H1 (cell line): ENCODE data around the gene ADAMTS17. TPM values are rescaled to one million over a fixed set of nuclear protein-coding genes. Genes with fewer than 3 reads are reported as not detected.

Experiments used
- CTCF ChIA-PET: fragments of 300-600 bp; sonication (Branson Sonifier 250); formaldehyde crosslinking; loops from one replicate; lab custom pipeline; 2021; ENCODE audit not compliant: partially characterized antibody; lab: Charles Lee
- POLR2A ChIA-PET: fragments of 300-600 bp; sonication (Branson Sonifier 250); formaldehyde crosslinking; loops from one replicate; lab custom pipeline; 2021; ENCODE audit warnings: inconsistent platforms; ENCODE audit not compliant: partially characterized antibody; lab: Charles Lee
- DNase-seq, 2 experiments: peaks; one replicate each; pipeline versions ENCODE4 v3.0.0 to v3.0.0-alpha.2; 2010 to 2022; ENCODE audit warnings: low spot score in 2 of 2, low read depth in 1 of 2, mixed read lengths in 1 of 2
- FAIRE-seq: peaks from 2 replicates; lab custom pipeline; 2011; peaks lifted over from hg19 to GRCh38; lab: Jason Lieb, UNC
- H2AFZ ChIP-seq: 2 replicates; pipeline ENCODE4 v1.8.1; 2012; ENCODE audit warnings: low read length, inconsistent platforms
- H2AK5ac ChIP-seq: 2 replicates; pipeline ENCODE4 v1.6.1; 2013; ENCODE audit warnings: low read depth, low read length
- H2BK120ac ChIP-seq: replicated peaks from 2 replicates; pipeline ENCODE3; 2013; ENCODE audit warnings: low read depth, low read length, inconsistent platforms
- H2BK12ac ChIP-seq: 2 replicates; pipeline ENCODE4 v1.6.1; 2013; ENCODE audit warnings: low read depth, low read length
- H2BK15ac ChIP-seq: 2 replicates; pipeline ENCODE4 v1.6.1; 2013; ENCODE audit warnings: low read length
- H2BK20ac ChIP-seq: 2 replicates; pipeline ENCODE4 v1.6.1; 2013; ENCODE audit warnings: low read length
- H2BK5ac ChIP-seq: 2 replicates; pipeline ENCODE4 v1.6.1; 2013; ENCODE audit warnings: low read depth, low read length
- H3K14ac ChIP-seq: 2 replicates; pipeline ENCODE4 v1.6.1; 2013; ENCODE audit warnings: inconsistent platforms; ENCODE audit not compliant: insufficient read length
- H3K18ac ChIP-seq: 2 replicates; pipeline ENCODE4 v1.6.1; 2013; ENCODE audit warnings: low read length; ENCODE audit errors: extremely low read depth
- H3K23ac ChIP-seq: 2 replicates; pipeline ENCODE4 v1.6.1; 2013; ENCODE audit warnings: inconsistent platforms; ENCODE audit not compliant: insufficient read length
- H3K23me2 ChIP-seq: 2 replicates; pipeline ENCODE4 v1.6.1; 2013; ENCODE audit warnings: low read depth, low read length
- H3K27ac ChIP-seq: 2 replicates; pipeline ENCODE4 v1.6.1; 2011; ENCODE audit warnings: low read depth, low read length, inconsistent platforms
- H3K27me3 ChIP-seq, 4 experiments: replicated peaks in 1 of 4; 1 replicate in 1 of 4; 2 replicates in 3 of 4; pipeline versions ENCODE4 v1.6.1 to v1.8.1; 2011 to 2013; ENCODE audit warnings: low read length in 3 of 4, mild to moderate bottlenecking in 3 of 4, inconsistent platforms in 2 of 4, mixed read lengths in 2 of 4, moderate library complexity in 1 of 4; ENCODE audit not compliant: control insufficient read depth in 3 of 4, insufficient read depth in 3 of 4; ENCODE audit errors: extremely low read depth in 1 of 4
- H3K36me3 ChIP-seq, 4 experiments: 2 replicates each; pipeline versions ENCODE4 v1.6.1 to v1.8.1; 2011 to 2013; ENCODE audit warnings: mild to moderate bottlenecking in 4 of 4, low read length in 3 of 4, moderate library complexity in 2 of 4, control low read depth in 1 of 4, inconsistent platforms in 1 of 4; ENCODE audit not compliant: insufficient read depth in 4 of 4, control insufficient read depth in 2 of 4
- H3K4ac ChIP-seq: replicated peaks from 2 replicates; pipeline ENCODE3; 2013; ENCODE audit warnings: low read length, low read depth, mixed read lengths, inconsistent platforms; ENCODE audit not compliant: insufficient read length
- H3K4me1 ChIP-seq, 4 experiments: replicated peaks in 1 of 4; 1 replicate in 1 of 4; 2 replicates in 3 of 4; pipeline versions ENCODE4 v1.6.1 to v1.8.1; 2011 to 2013; ENCODE audit warnings: low read length in 3 of 4, inconsistent platforms in 2 of 4, mixed read lengths in 1 of 4; ENCODE audit not compliant: insufficient read depth in 4 of 4, control insufficient read depth in 3 of 4
- H3K4me2 ChIP-seq, 2 experiments: 2 replicates each; pipeline versions ENCODE4 v1.6.1 to v1.8.1; 2011 to 2013; ENCODE audit warnings: low read depth in 2 of 2, low read length in 2 of 2, control low read depth in 1 of 2, inconsistent platforms in 1 of 2, mild to moderate bottlenecking in 1 of 2; ENCODE audit not compliant: insufficient read depth in 1 of 2
- H3K4me3 ChIP-seq, 4 experiments: fragments of 200-600, 300-600 bp in 1 of 4; sonication (generic), shearing (Covaris generic), sonication (Bioruptor Twin) in 1 of 4; 2 replicates each; pipeline versions ENCODE4 v1.5.1 to v1.8.1; 2011 to 2016; ENCODE audit warnings: low read length in 4 of 4, low read depth in 3 of 4, control low read depth in 2 of 4, inconsistent platforms in 2 of 4, mild to moderate bottlenecking in 2 of 4, mixed read lengths in 1 of 4, moderate library complexity in 1 of 4; ENCODE audit not compliant: insufficient read depth in 2 of 4; ENCODE audit errors: extremely low read depth in 1 of 4
- H3K56ac ChIP-seq: replicated peaks from 2 replicates; pipeline ENCODE3; 2013; ENCODE audit warnings: low read depth, mild to moderate bottlenecking, mixed read lengths, low read length, inconsistent platforms; ENCODE audit not compliant: insufficient read length
- H3K79me1 ChIP-seq: 2 replicates; pipeline ENCODE4 v1.6.1; 2013; ENCODE audit warnings: low read depth, low read length, control low read depth
- H3K79me2 ChIP-seq, 2 experiments: 2 replicates each; pipeline versions ENCODE4 v1.6.1 to v1.8.1; 2012 to 2013; ENCODE audit warnings: low read length in 2 of 2, mild to moderate bottlenecking in 2 of 2, inconsistent platforms in 1 of 2; ENCODE audit not compliant: insufficient read depth in 2 of 2, control insufficient read depth in 1 of 2
- H3K9ac ChIP-seq, 4 experiments: replicated peaks in 1 of 4; 1 replicate in 1 of 4; 2 replicates in 3 of 4; pipeline versions ENCODE4 v1.6.1 to v1.8.1; 2011 to 2013; ENCODE audit warnings: low read depth in 3 of 4, low read length in 3 of 4, control low read depth in 2 of 4, mild to moderate bottlenecking in 2 of 4, moderate library complexity in 2 of 4, inconsistent platforms in 1 of 4; ENCODE audit errors: extremely low read depth in 1 of 4
- H3K9me3 ChIP-seq, 2 experiments: 2 replicates each; pipeline versions ENCODE4 v1.6.1 to v1.8.1; 2012 to 2013; ENCODE audit warnings: mild to moderate bottlenecking in 2 of 2, moderate library complexity in 2 of 2, control low read depth in 1 of 2, inconsistent platforms in 1 of 2, low read depth in 1 of 2, low read length in 1 of 2, mixed read lengths in 1 of 2; ENCODE audit not compliant: insufficient read depth in 2 of 2
- H4K20me1 ChIP-seq, 2 experiments: replicated peaks in 1 of 2; 2 replicates each; pipeline versions ENCODE3 to v1.8.1; 2011 to 2013; ENCODE audit warnings: inconsistent platforms in 2 of 2, low read length in 2 of 2, mild to moderate bottlenecking in 1 of 2; ENCODE audit not compliant: insufficient read depth in 2 of 2, control insufficient read depth in 1 of 2
- H4K5ac ChIP-seq: 2 replicates; pipeline ENCODE4 v1.6.1; 2013; ENCODE audit warnings: low read length, low read depth, mixed read lengths, inconsistent platforms; ENCODE audit not compliant: insufficient read length
- H4K8ac ChIP-seq: 2 replicates; pipeline ENCODE4 v1.8.0; 2013; ENCODE audit warnings: mild to moderate bottlenecking, moderate library complexity, low read length, inconsistent platforms; ENCODE audit not compliant: insufficient read depth; ENCODE audit errors: extremely low read depth
- H4K91ac ChIP-seq: replicated peaks from 2 replicates; pipeline ENCODE3; 2013; ENCODE audit warnings: low read length, mixed read lengths, inconsistent platforms; ENCODE audit not compliant: insufficient read length
- BCL11A ChIP-seq, 2 experiments: IDR thresholded peaks; one replicate each; pipeline ENCODE4 v1.6.1; 2011; ENCODE audit warnings: low read depth in 2 of 2, low read length in 2 of 2, mild to moderate bottlenecking in 2 of 2
- SP4 ChIP-seq: IDR thresholded peaks from 2 replicates; pipeline ENCODE4 v1.6.1; 2012; ENCODE audit warnings: low read length, inconsistent platforms
- TAF1 ChIP-seq: IDR thresholded peaks from 2 replicates; pipeline ENCODE4 v1.6.1; 2011; ENCODE audit warnings: mild to moderate bottlenecking, low read depth, low read length
- WGBS, 2 experiments: shearing (Covaris generic) in 1 of 2; methylation state at CpG; one replicate each; pipeline versions ENCODE4 v1.1.6 to v1.1.7; 2013 to 2015; ENCODE audit warnings: low lambda C conversion rate in 2 of 2, mixed read lengths in 2 of 2, inconsistent platforms in 1 of 2, low coverage in 1 of 2, missing lambda C conversion rate in 1 of 2; ENCODE audit not compliant: insufficient replicate concordance in 2 of 2, insufficient coverage in 1 of 2, insufficient read length in 1 of 2; ENCODE audit errors: extremely low coverage in 1 of 2, missing lambda C conversion rate in 1 of 2; 5-methylcytosine and 5-hydroxymethylcytosine counted together
- polyA plus RNA-seq, 7 experiments: library from polyadenylated mRNA; depleted of rRNA in 3 of 7; stranded (reverse) in 5 of 7; unstranded in 2 of 7; fragments of >200 nt in 5 of 7; fragments of 200-250 nt in 2 of 7; gene quantifications; 1 replicate in 5 of 7; 2 replicates in 1 of 7; 4 replicates in 1 of 7; pipeline versions ENCODE4 v1.2.1 to v1.2.3, GENCODE V29; 2011 to 2013; ENCODE audit warnings: missing spikeins in 2 of 7, mixed read lengths in 2 of 7
- total RNA-seq: library from RNA; stranded (reverse); fragmentation: NEBNext Ultra II Directional; extraction: Animal tissue kit (Norgen Biotek cat#: 25700); gene quantifications from 2 replicates; pipeline ENCODE4 v1.2.1, GENCODE V29; 2021
- TF ChIP-seq, protein P1 (sequence below): IDR thresholded peaks from 2 replicates; pipeline ENCODE4 v1.6.1; 2012; ENCODE audit warnings: inconsistent platforms

ADAMTS17 gene
- total and polyA plus RNA-seq, 2 of the 8 experiments (the other 6 are each of a cell fraction or from before 2014, with no cell fraction given), result 0.51 to 1.7 TPM

GRCh38 chr15:100115711-100116090, 226.1 kb downstream of the ADAMTS17 start:
- TF ChIP-seq, protein P1, sequence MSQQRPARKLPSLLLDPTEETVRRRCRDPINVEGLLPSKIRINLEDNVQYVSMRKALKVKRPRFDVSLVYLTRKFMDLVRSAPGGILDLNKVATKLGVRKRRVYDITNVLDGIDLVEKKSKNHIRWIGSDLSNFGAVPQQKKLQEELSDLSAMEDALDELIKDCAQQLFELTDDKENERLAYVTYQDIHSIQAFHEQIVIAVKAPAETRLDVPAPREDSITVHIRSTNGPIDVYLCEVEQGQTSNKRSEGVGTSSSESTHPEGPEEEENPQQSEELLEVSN, result no peak
- no peak for TF ChIP-seq TAF1
- no peak for TF ChIP-seq SP4
- TF ChIP-seq BCL11A (IDR thresholded peaks at IDR 0.05; ENCODE audit: low read depth in 2 of 2, low read length in 2 of 2), result no peak
- TF ChIP-seq, all 59 proteins: peak for 0
- ChIA-PET POLR2A (interaction anchor here (1.2 kb wide), 1 partner anchor 9 kb away, joined by 3 read pairs; no protein-coding TSS in a partner anchor), CTCF (interaction anchor here (0.7 to 1.6 kb wide), 6 partner anchors 11 to 385 kb away, joined by 3 to 6 read pairs (median 3); no protein-coding TSS in a partner anchor)
- Histone ChIP-seq H4K5ac (no peak overlapping the region), H3K4me1 (peaks cover 0 to 4% (median 0%) of the 10 kb centered on the region in 4 experiments; a peak in 2 of 7 replicates), H2BK15ac (no peak overlapping the region), H3K9ac (no peak overlapping the region), H4K20me1 (no peaks in the 10 kb centered on the region), H3K4ac (no peak overlapping the region), H3K18ac (no peak overlapping the region), H2BK12ac (no peak overlapping the region), H3K4me3 (no peak overlapping the region), H4K8ac (no peak overlapping the region), H2BK120ac (no peak overlapping the region), H3K14ac (no peak overlapping the region), H3K23ac (no peak overlapping the region), H3K36me3 (no peaks in the 10 kb centered on the region), H3K9me3 (peaks cover 0 to 3% of the 10 kb centered on the region in 2 experiments; a peak in 1 of 4 replicates), H3K27me3 (no peaks in the 10 kb centered on the region), H2AFZ (no peak overlapping the region), H2BK5ac (no peak overlapping the region), H3K27ac (no peak overlapping the region), H3K79me2 (no peaks in the 10 kb centered on the region), H3K4me2 (no peak overlapping the region), H3K23me2 (no peaks in the 10 kb centered on the region), H2BK20ac (0 out of 2 replicates have a peak overlapping the region, but pooled peaks have one; percentile 27), H4K91ac (no peak overlapping the region), H3K56ac (no peak overlapping the region), H3K79me1 (no peaks in the 10 kb centered on the region), H2AK5ac (no peak overlapping the region)
- FAIRE-seq (no peak), DNase-seq (no peak)
- WGBS, 2 experiments, result 93% methylated on average over 6 of the region's 6 CpGs; no CpG with 5 or more reads in 1 of the 2 experiments
